Measurements from ENCODE around the gene NSD1.

The NSD1 gene

GRCh38 chr5:177220576-177220975 is 87.0 kb downstream of the NSD1 start:
- Histone ChIP-seq H3K4me1 (ENCODE audit: insufficient read depth, low read length) (no peaks in the 10 kb centered on the region), H3K27me3 (ENCODE audit: insufficient read depth, low read length) (no peaks in the 10 kb centered on the region), H3K4me3 (ENCODE audit: low read length) (no peak overlapping the region), H3K9me3 (ENCODE audit: insufficient read depth, low read depth, low read length) (no peaks in the 10 kb centered on the region), H3K36me3 (ENCODE audit: insufficient read depth, low read length) (peaks cover 46% of the 10 kb centered on the region), H3K9ac (ENCODE audit: low read depth, low read length) (no peak overlapping the region), H3K27ac (ENCODE audit: low read depth, low read length) (no peak overlapping the region)
- WGBS = 95% methylated on average over 8 of the region's 8 CpGs

DNA sequence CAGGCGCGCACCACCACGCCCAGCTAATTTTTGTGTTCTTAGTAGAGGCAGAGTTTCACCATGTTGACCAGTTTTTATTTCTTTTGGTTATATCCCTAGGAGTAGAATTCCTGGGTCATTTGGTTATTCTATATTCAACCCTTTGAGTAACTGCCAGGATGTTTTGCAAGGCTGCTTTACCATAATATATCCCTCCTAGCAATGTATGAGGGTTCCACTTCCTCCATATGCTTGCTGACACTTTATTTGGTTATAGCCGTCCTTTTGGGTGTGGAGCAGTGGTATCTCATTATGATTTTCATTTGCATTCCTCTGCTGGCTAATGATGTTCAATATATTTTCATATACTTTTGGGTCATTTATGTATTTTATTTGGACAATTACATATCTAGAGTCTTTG is 88.7 kb downstream of the NSD1 start:
- Histone ChIP-seq H3K9ac (ENCODE audit: low read depth, low read length) (no peak overlapping the region), H3K36me3 (ENCODE audit: insufficient read depth, low read length) (peaks cover 39% of the 10 kb centered on the region), H3K4me3 (ENCODE audit: low read length) (no peak overlapping the region), H3K27ac (ENCODE audit: low read depth, low read length) (no peak overlapping the region), H3K9me3 (ENCODE audit: insufficient read depth, low read depth, low read length) (no peaks in the 10 kb centered on the region), H3K4me1 (ENCODE audit: insufficient read depth, low read length) (no peaks in the 10 kb centered on the region), H3K27me3 (ENCODE audit: insufficient read depth, low read length) (no peaks in the 10 kb centered on the region)
- 98% methylated on average over 4 of the region's 4 CpGs for WGBS

DNA sequence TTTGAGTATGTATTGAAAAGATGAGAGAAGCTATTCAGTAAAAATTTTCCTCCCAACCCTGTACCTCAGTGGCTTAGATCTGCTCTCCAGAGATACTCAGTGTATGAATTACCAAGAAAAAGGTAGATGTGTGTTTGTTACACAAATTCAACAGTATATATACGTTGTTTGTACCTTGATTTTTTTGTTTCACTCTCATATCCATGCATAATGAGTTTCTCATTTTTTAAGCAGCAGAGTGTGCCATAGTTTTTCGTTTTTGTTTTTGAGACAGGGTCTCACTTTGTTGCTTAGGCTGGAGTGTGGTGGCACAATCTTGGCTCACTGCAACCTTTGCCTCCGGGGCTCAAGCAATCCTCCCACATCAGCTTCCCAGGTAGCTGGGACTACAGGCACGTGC is 92.2 kb downstream of the NSD1 start:
- H3K9me3 ChIP-seq (ENCODE audit: insufficient read depth, low read depth, low read length) = no peaks in the 10 kb centered on the region
- H3K27me3 ChIP-seq (ENCODE audit: insufficient read depth, low read length) = no peaks in the 10 kb centered on the region
- no peak overlapping the region for H3K9ac ChIP-seq (ENCODE audit: low read depth, low read length)
- 94% methylated on average over 4 of the region's 4 CpGs for WGBS
- no peaks in the 10 kb centered on the region for H3K4me1 ChIP-seq (ENCODE audit: insufficient read depth, low read length)
- H3K36me3 ChIP-seq (ENCODE audit: insufficient read depth, low read length) = peaks cover 51% of the 10 kb centered on the region
- H3K4me3 ChIP-seq (ENCODE audit: low read length) = no peak overlapping the region
- no peak overlapping the region for H3K27ac ChIP-seq (ENCODE audit: low read depth, low read length)

DNA sequence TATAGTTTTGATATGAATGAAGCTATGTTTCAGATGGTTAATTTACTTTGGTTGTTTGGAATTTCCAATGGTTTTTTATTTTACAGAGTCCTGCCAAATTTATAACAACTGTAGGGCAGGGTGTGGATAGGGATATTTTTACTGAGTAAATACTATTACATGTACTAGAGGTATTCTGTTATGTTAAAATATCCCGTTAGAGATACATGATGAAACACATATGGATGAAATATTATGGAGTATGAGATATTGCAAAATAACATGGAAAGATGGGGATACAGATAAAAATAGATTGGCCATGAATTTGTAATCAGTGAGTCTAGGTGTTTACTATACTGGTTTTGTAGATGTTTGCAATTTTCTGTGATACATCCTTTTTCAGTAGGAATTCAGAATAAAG is 93.3 kb downstream of the NSD1 start:
- 98% methylated on average over 1 of the region's 1 CpG for WGBS
- no peak overlapping the region for H3K4me3 ChIP-seq (ENCODE audit: low read length)
- no peaks in the 10 kb centered on the region for H3K27me3 ChIP-seq (ENCODE audit: insufficient read depth, low read length)

GRCh38 chr5:177228751-177229150 is 95.2 kb downstream of the NSD1 start:
- Histone ChIP-seq H3K9me3 (ENCODE audit: insufficient read depth, low read depth, low read length) (no peaks in the 10 kb centered on the region), H3K4me1 (ENCODE audit: insufficient read depth, low read length) (peaks cover 5% of the 10 kb centered on the region; the same call in 1 of the 2 replicates), H3K27ac (ENCODE audit: low read depth, low read length) (no peak overlapping the region), H3K9ac (ENCODE audit: low read depth, low read length) (no peak overlapping the region), H3K4me3 (ENCODE audit: low read length) (no peak overlapping the region), H3K27me3 (ENCODE audit: insufficient read depth, low read length) (no peaks in the 10 kb centered on the region), H3K36me3 (ENCODE audit: insufficient read depth, low read length) (peaks cover 48% of the 10 kb centered on the region)
- whole genome bisulfite sequencing = 93% methylated on average over 3 of the region's 3 CpGs

More for the DNA sequence above, 93.3 kb downstream of the NSD1 start:
- Histone ChIP-seq H3K4me1 (ENCODE audit: insufficient read depth, low read length) (no peaks in the 10 kb centered on the region), H3K9ac (ENCODE audit: low read depth, low read length) (no peak overlapping the region), H3K27ac (ENCODE audit: low read depth, low read length) (no peak overlapping the region), H3K9me3 (ENCODE audit: insufficient read depth, low read depth, low read length) (no peaks in the 10 kb centered on the region), H3K36me3 (ENCODE audit: insufficient read depth, low read length) (peaks cover 48% of the 10 kb centered on the region)

DNA sequence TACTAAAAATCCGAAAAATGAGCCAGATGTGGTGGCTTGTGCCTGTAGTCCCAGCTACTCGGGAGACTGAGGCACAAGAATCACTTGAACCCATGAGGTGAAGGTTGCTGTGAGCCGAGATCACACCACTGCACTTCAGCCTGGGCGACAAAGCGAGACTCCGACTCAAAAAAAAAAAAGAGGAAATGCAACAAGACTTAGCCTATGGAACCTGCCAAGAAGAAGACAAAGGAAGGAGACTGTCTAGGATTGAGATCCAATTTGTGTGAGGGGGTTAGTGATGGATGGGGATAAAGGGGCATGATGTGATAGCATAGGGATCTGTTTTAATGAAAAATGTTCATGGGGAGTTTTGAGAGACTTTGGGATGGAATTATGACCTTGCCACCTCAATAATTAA is 97.1 kb downstream of the NSD1 start:
- 97% methylated on average over 6 of the region's 6 CpGs for WGBS
- Histone ChIP-seq H3K9ac (ENCODE audit: low read depth, low read length) (no peak overlapping the region), H3K4me3 (ENCODE audit: low read length) (no peak overlapping the region), H3K9me3 (ENCODE audit: insufficient read depth, low read depth, low read length) (no peaks in the 10 kb centered on the region), H3K27ac (ENCODE audit: low read depth, low read length) (no peak overlapping the region), H3K36me3 (ENCODE audit: insufficient read depth, low read length) (peaks cover 54% of the 10 kb centered on the region), H3K4me1 (ENCODE audit: insufficient read depth, low read length) (peaks cover 5% of the 10 kb centered on the region; the same call in 1 of the 2 replicates), H3K27me3 (ENCODE audit: insufficient read depth, low read length) (no peaks in the 10 kb centered on the region)

DNA sequence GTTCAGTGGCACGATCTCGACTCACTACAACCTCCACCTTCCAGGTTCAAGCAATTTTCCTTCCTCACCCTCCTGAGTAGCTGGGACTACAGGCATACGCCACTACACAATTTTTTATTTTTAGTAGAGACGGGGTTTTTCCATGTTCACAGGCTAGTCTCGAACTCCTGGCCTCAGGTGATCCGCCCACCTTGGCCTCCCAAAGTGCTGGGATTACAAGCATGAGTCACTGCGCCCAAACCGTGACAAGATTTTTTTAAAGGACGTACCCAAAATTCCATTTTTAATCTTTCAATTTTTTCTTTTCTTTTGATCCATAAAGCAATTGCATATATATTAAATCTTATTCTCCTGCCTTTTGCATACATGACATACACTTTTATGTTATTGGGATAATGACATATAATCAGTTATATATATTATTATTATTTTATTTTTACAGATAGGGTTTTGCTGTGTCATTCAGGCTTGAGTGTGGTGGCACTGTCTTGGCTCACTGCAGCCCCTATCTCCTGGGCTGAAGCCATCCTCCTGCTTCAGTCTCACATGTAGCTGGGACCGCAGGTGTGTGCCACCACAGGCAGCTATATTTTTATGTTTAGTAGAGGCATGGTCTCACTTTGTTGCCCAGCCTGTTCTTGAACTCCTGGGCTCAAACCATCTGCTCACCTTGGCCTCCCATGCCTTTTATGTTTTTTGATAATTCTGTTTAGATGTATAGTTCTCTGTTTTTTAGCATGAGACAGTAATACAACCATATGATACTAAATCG is 98.1 kb downstream of the NSD1 start:
- Histone ChIP-seq H3K4me1 (ENCODE audit: insufficient read depth, low read length) (peaks cover 5% of the 10 kb centered on the region; the same call in 1 of the 2 replicates), H3K36me3 (ENCODE audit: insufficient read depth, low read length) (peaks cover 58% of the 10 kb centered on the region), H3K9me3 (ENCODE audit: insufficient read depth, low read depth, low read length) (no peaks in the 10 kb centered on the region), H3K9ac (ENCODE audit: low read depth, low read length) (no peak overlapping the region), H3K27ac (ENCODE audit: low read depth, low read length) (no peak overlapping the region), H3K27me3 (ENCODE audit: insufficient read depth, low read length) (no peaks in the 10 kb centered on the region), H3K4me3 (ENCODE audit: low read length) (no peak overlapping the region)
- 94% methylated on average over 10 of the region's 11 CpGs for WGBS

GRCh38 chr5:177232358-177232757 is 98.8 kb downstream of the NSD1 start:
- H3K9ac ChIP-seq (ENCODE audit: low read depth, low read length) = no peak overlapping the region
- no peaks in the 10 kb centered on the region for H3K27me3 ChIP-seq (ENCODE audit: insufficient read depth, low read length)
- 90% methylated on average over 4 of the region's 4 CpGs for WGBS
- peaks cover 5% of the 10 kb centered on the region; the same call in 1 of the 2 replicates for H3K4me1 ChIP-seq (ENCODE audit: insufficient read depth, low read length)
- no peaks in the 10 kb centered on the region for H3K9me3 ChIP-seq (ENCODE audit: insufficient read depth, low read depth, low read length)
- H3K36me3 ChIP-seq (ENCODE audit: insufficient read depth, low read length) = peaks cover 61% of the 10 kb centered on the region
- no peak overlapping the region for H3K4me3 ChIP-seq (ENCODE audit: low read length)
- no peak overlapping the region for H3K27ac ChIP-seq (ENCODE audit: low read depth, low read length)

DNA sequence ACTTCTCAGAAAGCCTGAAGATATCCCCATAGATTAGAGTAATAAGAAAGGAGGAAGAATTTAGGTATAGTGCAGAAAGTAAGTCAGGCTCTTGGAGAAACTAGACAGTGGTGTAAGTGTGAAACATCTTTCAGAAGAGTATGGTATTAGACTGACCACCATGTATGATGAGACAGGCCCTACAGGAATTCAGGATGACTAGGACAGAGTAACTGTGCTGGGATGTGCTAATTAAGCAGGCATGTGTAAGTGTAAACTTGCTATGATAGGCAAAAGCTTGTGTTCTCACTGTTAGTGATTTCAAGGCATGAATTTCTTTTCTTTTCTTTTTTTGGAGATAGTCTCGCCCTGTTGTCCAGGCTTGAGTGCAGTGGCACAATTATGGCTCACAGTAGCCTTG is 99.2 kb downstream of the NSD1 start:
- 90% methylated on average over 1 of the region's 1 CpG for WGBS
- no peak overlapping the region for H3K27ac ChIP-seq (ENCODE audit: low read depth, low read length)
- peaks cover 65% of the 10 kb centered on the region for H3K36me3 ChIP-seq (ENCODE audit: insufficient read depth, low read length)

DNA sequence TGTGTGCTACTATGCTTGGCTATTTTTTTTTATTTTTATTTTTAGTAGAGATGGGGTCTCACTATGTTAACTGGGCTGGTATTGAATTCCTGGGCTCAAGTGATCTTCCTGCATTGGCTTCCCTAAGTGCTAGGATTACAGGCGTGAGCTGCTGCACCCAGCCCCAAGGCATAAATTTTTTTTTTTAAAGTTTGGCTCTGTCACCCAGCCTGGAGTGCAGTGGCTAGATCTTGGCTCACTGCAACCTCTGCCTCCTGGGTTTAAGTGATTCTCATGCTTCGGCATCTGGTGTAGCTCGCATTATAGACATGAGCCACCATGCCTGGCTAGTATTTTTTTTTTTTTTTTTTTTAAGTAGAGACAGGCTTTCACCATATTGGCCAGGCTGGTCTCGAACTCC is 99.6 kb downstream of the NSD1 start:
- no peak overlapping the region for H3K9ac ChIP-seq (ENCODE audit: low read depth, low read length)
- no peaks in the 10 kb centered on the region for H3K9me3 ChIP-seq (ENCODE audit: insufficient read depth, low read depth, low read length)
- no peak overlapping the region for H3K4me3 ChIP-seq (ENCODE audit: low read length)
- H3K27ac ChIP-seq (ENCODE audit: low read depth, low read length) = no peak overlapping the region
- 91% methylated on average over 4 of the region's 4 CpGs for WGBS
- peaks cover 66% of the 10 kb centered on the region for H3K36me3 ChIP-seq (ENCODE audit: insufficient read depth, low read length)
- peaks cover 5% of the 10 kb centered on the region; the same call in 1 of the 2 replicates for H3K4me1 ChIP-seq (ENCODE audit: insufficient read depth, low read length)
- no peaks in the 10 kb centered on the region for H3K27me3 ChIP-seq (ENCODE audit: insufficient read depth, low read length)

More for the DNA sequence above, 99.2 kb downstream of the NSD1 start:
- Histone ChIP-seq H3K4me3 (ENCODE audit: low read length) (no peak overlapping the region), H3K9me3 (ENCODE audit: insufficient read depth, low read depth, low read length) (no peaks in the 10 kb centered on the region), H3K27me3 (ENCODE audit: insufficient read depth, low read length) (no peaks in the 10 kb centered on the region), H3K4me1 (ENCODE audit: insufficient read depth, low read length) (peaks cover 5% of the 10 kb centered on the region; the same call in 1 of the 2 replicates), H3K9ac (ENCODE audit: low read depth, low read length) (no peak overlapping the region)

- H3K36me3 ChIP-seq (ENCODE audit: insufficient read depth, low read length) = peaks cover 71% of the 10 kb centered on the region
- no peaks in the 10 kb centered on the region for H3K27me3 ChIP-seq (ENCODE audit: insufficient read depth, low read length)
- no peaks in the 10 kb centered on the region for H3K9me3 ChIP-seq (ENCODE audit: insufficient read depth, low read depth, low read length)
- H3K4me1 ChIP-seq (ENCODE audit: insufficient read depth, low read length) = peaks cover 5% of the 10 kb centered on the region; the same call in 1 of the 2 replicates
- H3K4me3 ChIP-seq (ENCODE audit: low read length) = no peak overlapping the region
- H3K27ac ChIP-seq (ENCODE audit: low read depth, low read length) = no peak overlapping the region
- H3K9ac ChIP-seq (ENCODE audit: low read depth, low read length) = no peak overlapping the region
Observed at GRCh38 chr5:177233802-177234201, 100.2 kb downstream of the NSD1 start.

Data from HUES64 (cell line).